Choroid plexus epithelial cell (primary cell): ENCODE data around the gene SINHCAF.

Source experiments
- DNase-seq: peaks from one replicate; pipeline ENCODE4 v3.0.0-alpha.2; 2010; ENCODE audit warnings: low read depth
- H3K4me3 ChIP-seq: 2 replicates; pipeline ENCODE4 v1.5.1; 2011; ENCODE audit warnings: low read depth, mild to moderate bottlenecking, control low read depth, low read length, moderate library complexity
- TF ChIP-seq, protein P1 (sequence below): conservative IDR thresholded peaks from 2 replicates; pipeline ENCODE4 v1.5.1; 2011; ENCODE audit warnings: low read depth, mild to moderate bottlenecking, control low read depth, inconsistent platforms, low read length, moderate library complexity

SINHCAF gene

GRCh38 chr12:31234053-31234840 lies 91.7 kb downstream of the SINHCAF start:
- no peak for DNase-seq
- no peak overlapping the region for H3K4me3 ChIP-seq
- TF ChIP-seq, protein P1, sequence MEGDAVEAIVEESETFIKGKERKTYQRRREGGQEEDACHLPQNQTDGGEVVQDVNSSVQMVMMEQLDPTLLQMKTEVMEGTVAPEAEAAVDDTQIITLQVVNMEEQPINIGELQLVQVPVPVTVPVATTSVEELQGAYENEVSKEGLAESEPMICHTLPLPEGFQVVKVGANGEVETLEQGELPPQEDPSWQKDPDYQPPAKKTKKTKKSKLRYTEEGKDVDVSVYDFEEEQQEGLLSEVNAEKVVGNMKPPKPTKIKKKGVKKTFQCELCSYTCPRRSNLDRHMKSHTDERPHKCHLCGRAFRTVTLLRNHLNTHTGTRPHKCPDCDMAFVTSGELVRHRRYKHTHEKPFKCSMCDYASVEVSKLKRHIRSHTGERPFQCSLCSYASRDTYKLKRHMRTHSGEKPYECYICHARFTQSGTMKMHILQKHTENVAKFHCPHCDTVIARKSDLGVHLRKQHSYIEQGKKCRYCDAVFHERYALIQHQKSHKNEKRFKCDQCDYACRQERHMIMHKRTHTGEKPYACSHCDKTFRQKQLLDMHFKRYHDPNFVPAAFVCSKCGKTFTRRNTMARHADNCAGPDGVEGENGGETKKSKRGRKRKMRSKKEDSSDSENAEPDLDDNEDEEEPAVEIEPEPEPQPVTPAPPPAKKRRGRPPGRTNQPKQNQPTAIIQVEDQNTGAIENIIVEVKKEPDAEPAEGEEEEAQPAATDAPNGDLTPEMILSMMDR: no peak

DNA sequence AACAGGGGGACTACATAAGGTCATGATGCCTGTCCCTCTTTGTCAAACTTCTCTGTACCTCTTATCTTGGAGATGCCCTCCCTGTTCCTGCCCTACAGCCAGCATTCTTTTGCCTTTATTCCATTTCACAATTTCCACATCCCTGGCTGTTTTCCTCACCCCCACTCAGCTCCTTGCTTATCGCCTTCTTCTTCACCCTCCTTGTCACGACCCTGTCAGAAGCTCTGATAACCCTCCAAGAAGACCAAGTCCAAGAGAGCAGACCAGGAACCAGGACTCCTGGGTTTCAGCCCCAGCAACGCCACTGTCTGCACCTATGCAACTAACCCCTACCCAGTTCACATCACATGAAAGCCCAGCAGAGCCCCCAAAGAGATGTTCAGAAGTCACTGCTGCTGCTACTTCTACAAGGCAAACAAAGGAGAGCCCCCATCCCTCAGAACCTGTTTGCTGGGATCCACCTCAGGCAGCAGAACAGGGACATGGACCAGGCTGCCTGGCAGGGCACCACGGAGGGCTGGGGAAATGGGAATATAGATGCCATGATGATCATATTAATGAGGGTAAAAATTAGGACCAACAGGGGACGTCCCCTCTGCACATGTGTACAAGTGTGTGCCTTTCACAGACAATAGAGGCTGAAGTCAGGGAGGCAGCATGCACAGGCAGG lies 92.8 kb downstream of the SINHCAF start:
- no peak for DNase-seq
- H3K4me3 ChIP-seq: no peak overlapping the region
- TF ChIP-seq, protein P1: no peak

- no peak for DNase-seq
- TF ChIP-seq, protein P1: no peak
- no peak overlapping the region for H3K4me3 ChIP-seq
Measured at GRCh38 chr12:31232361-31232965, 93.5 kb downstream of the SINHCAF start.

- H3K4me3 ChIP-seq: no peak overlapping the region
- TF ChIP-seq, protein P1: no peak
- no peak for DNase-seq
Measured at GRCh38 chr12:31231611-31232360, 94.2 kb downstream of the SINHCAF start.
